HCT116 (cell line): ENCODE data around the gene DGKG. TPM values are rescaled to one million over a fixed set of nuclear protein-coding genes. Genes with fewer than 3 reads are reported as not detected.

Experiments used
- ATAC-seq: fragments of 200-7000 bp; cut with Tn5 transposase; 2 replicates; pipeline ENCODE4 v1.9.1; 2020; ENCODE audit warnings: mild to moderate bottlenecking, moderate library complexity
- BruUV-seq: library from RNA; stranded (reverse); fragments of 400-500 nt; replicated peaks from 2 replicates; lab custom pipeline; 2021; lab: Mats Ljungman, UMichigan
- CTCF ChIA-PET: fragments of 300-600 bp; sonication (Branson Sonifier 250); formaldehyde crosslinking; loops from one replicate; lab custom pipeline; 2021; ENCODE audit warnings: antibody characterized with exemption; lab: Charles Lee
- POLR2A ChIA-PET: fragments of 300-600, 350-600 bp; sonication (Branson Sonifier 250); formaldehyde crosslinking; loops from one replicate; lab custom pipeline; 2021; ENCODE audit warnings: antibody characterized with exemption; lab: Charles Lee
- RAD21 ChIA-PET, 2 experiments: fragments of 300-600 bp; sonication (Branson Sonifier 250); formaldehyde crosslinking; loops; one replicate each; lab custom pipeline; 2023; ENCODE audit warnings: low total read pairs in 2 of 2; ENCODE audit not compliant: uncharacterized antibody in 2 of 2, unreplicated experiment in 2 of 2, low non-redundant PET in 1 of 2; lab: Charles Lee
- DNase-seq: peaks from one replicate; pipeline ENCODE4 v3.0.0-alpha.2; 2010; ENCODE audit warnings: low read depth, low spot score
- H2AFZ ChIP-seq: fragments of 200-600 bp; shearing (Covaris generic), sonication (generic); 2 replicates; pipeline ENCODE4 v1.6.1; 2017; ENCODE audit warnings: low read depth, mixed run types, mixed read lengths, antibody characterized with exemption, low read length; ENCODE audit not compliant: poor library complexity, severe bottlenecking
- H3K27ac ChIP-seq: 2 replicates; pipeline ENCODE4 v1.5.1; 2012; ENCODE audit warnings: low read depth, low read length
- H3K27me3 ChIP-seq: fragments of 200-600 bp; sonication (generic); 2 replicates; pipeline ENCODE4 v1.6.1; 2016; ENCODE audit warnings: mixed run types, low read length, mixed read lengths; ENCODE audit not compliant: insufficient read depth
- H3K36me3 ChIP-seq, 2 experiments: fragments of 200-500 bp in 1 of 2; fragments of 200-600 bp in 1 of 2; sonication (Bioruptor generic) in 1 of 2; sonication (generic) in 1 of 2; 2 replicates each; pipeline versions ENCODE4 v1.5.1 to v1.6.1; 2014 to 2016; ENCODE audit warnings: low read length in 2 of 2, inconsistent platforms in 1 of 2, mixed read lengths in 1 of 2, mixed run types in 1 of 2; ENCODE audit not compliant: insufficient read depth in 2 of 2, control insufficient read depth in 1 of 2
- H3K4me1 ChIP-seq, 2 experiments: fragments of 200-600 bp in 1 of 2; sonication (generic) in 1 of 2; 2 replicates each; pipeline versions ENCODE4 v1.5.1 to v1.6.1; 2012 to 2017; ENCODE audit warnings: low read length in 2 of 2, inconsistent platforms in 1 of 2, mild to moderate bottlenecking in 1 of 2, mixed read lengths in 1 of 2, mixed run types in 1 of 2, moderate library complexity in 1 of 2; ENCODE audit not compliant: insufficient read depth in 2 of 2, control insufficient read depth in 1 of 2
- H3K4me2 ChIP-seq: fragments of 200-600 bp; sonication (generic); 2 replicates; pipeline ENCODE4 v1.6.1; 2017; ENCODE audit warnings: mixed run types, low read length, mixed read lengths
- H3K4me3 ChIP-seq, 2 experiments: fragments of 200-600 bp in 1 of 2; sonication (generic) in 1 of 2; replicated peaks in 1 of 2; 2 replicates each; pipeline ENCODE4 v1.5.1; 2011 to 2016; ENCODE audit warnings: low read length in 2 of 2, control low read depth in 1 of 2, low read depth in 1 of 2, mild to moderate bottlenecking in 1 of 2, mixed read lengths in 1 of 2, mixed run types in 1 of 2
- H3K79me2 ChIP-seq: fragments of 200-600 bp; sonication (generic); 2 replicates; pipeline ENCODE4 v1.6.1; 2017; ENCODE audit warnings: mild to moderate bottlenecking, mixed run types, low read length, moderate library complexity, mixed read lengths; ENCODE audit not compliant: insufficient read depth
- H3K9ac ChIP-seq: fragments of 200-600 bp; sonication (generic); 2 replicates; pipeline ENCODE4 v1.6.1; 2016; ENCODE audit warnings: low read length, mixed read lengths
- H3K9me2 ChIP-seq: fragments of 200-600 bp; sonication (generic), shearing (Covaris generic); 2 replicates; pipeline ENCODE4 v1.6.1; 2017; ENCODE audit warnings: mixed run types, mild to moderate bottlenecking, moderate library complexity; ENCODE audit not compliant: insufficient read depth
- H3K9me3 ChIP-seq, 2 experiments: fragments of 200-500 bp in 1 of 2; fragments of 200-600 bp in 1 of 2; sonication (Bioruptor generic) in 1 of 2; sonication (generic) in 1 of 2; 2 replicates each; pipeline ENCODE4 v1.6.1; 2014 to 2017; ENCODE audit warnings: low read length in 2 of 2, mixed read lengths in 2 of 2, inconsistent platforms in 1 of 2, low read depth in 1 of 2, mild to moderate bottlenecking in 1 of 2, mixed run types in 1 of 2, moderate library complexity in 1 of 2; ENCODE audit not compliant: control insufficient read depth in 1 of 2, insufficient read depth in 1 of 2
- H4K20me1 ChIP-seq: fragments of 200-600 bp; sonication (generic), shearing (Covaris generic); 2 replicates; pipeline ENCODE4 v1.6.1; 2017; ENCODE audit warnings: mixed run types, mild to moderate bottlenecking, moderate library complexity; ENCODE audit not compliant: insufficient read depth
- CEBPB ChIP-seq: IDR thresholded peaks from 2 replicates; pipeline ENCODE4 v1.6.1; 2012; ENCODE audit warnings: low read depth
- EGR1 ChIP-seq: IDR thresholded peaks from 2 replicates; pipeline ENCODE4 v1.6.1; 2012; ENCODE audit warnings: low read depth
- ELF1 ChIP-seq: IDR thresholded peaks from 2 replicates; pipeline ENCODE4 v1.6.1; 2012; ENCODE audit warnings: low read depth, borderline replicate concordance
- EZH2 ChIP-seq: fragments of 200-600 bp; sonication (generic); IDR thresholded peaks from 2 replicates; pipeline ENCODE4 v1.6.1; 2017; ENCODE audit warnings: antibody characterized with exemption, mixed run types
- FOSL1 ChIP-seq: IDR thresholded peaks from 2 replicates; pipeline ENCODE4 v1.6.1; 2012; ENCODE audit warnings: low read depth
- JUND ChIP-seq: IDR thresholded peaks from 2 replicates; pipeline ENCODE4 v1.6.1; 2012
- POLR2A ChIP-seq: IDR thresholded peaks from 2 replicates; pipeline ENCODE4 v1.7.0; 2011; ENCODE audit warnings: borderline replicate concordance; ENCODE audit not compliant: insufficient read depth, insufficient read length; ENCODE audit errors: extremely low read depth
- POLR2AphosphoS5 ChIP-seq: IDR thresholded peaks from 2 replicates; pipeline ENCODE4 v1.6.1; 2011; ENCODE audit warnings: mild to moderate bottlenecking, low read depth, low read length, moderate library complexity
- RAD21 ChIP-seq: IDR thresholded peaks from 2 replicates; pipeline ENCODE4 v1.6.1; 2012; ENCODE audit warnings: low read depth, mild to moderate bottlenecking
- SIN3A ChIP-seq: IDR thresholded peaks from 2 replicates; pipeline ENCODE4 v1.6.1; 2012; ENCODE audit warnings: low read depth
- SRF ChIP-seq: IDR thresholded peaks from 2 replicates; pipeline ENCODE4 v1.6.1; 2012; ENCODE audit warnings: low read depth
- TCF7L2 ChIP-seq: IDR thresholded peaks from 2 replicates; pipeline ENCODE4 v1.7.0; 2011; ENCODE audit warnings: borderline replicate concordance, inconsistent platforms; ENCODE audit not compliant: insufficient read depth, insufficient read length; ENCODE audit errors: extremely low read depth
- YY1 ChIP-seq: IDR thresholded peaks from 2 replicates; pipeline ENCODE4 v1.6.1; 2011; ENCODE audit warnings: low read length, low read depth, moderate library complexity, mild to moderate bottlenecking; ENCODE audit not compliant: insufficient replicate concordance; ENCODE audit errors: extremely low read depth
- ZBTB33 ChIP-seq: IDR thresholded peaks from 2 replicates; pipeline ENCODE4 v1.6.1; 2011; ENCODE audit warnings: mild to moderate bottlenecking, low read length, moderate library complexity; ENCODE audit not compliant: insufficient replicate concordance; ENCODE audit errors: extremely low read depth
- intact Hi-C: fragments of 100-400 bp; cut with micrococcal nuclease; formaldehyde crosslinking; loops from 2 replicates; pipeline ENCODE4 v1.10.0; 2022
- total RNA-seq: library from RNA; stranded (reverse); gene quantifications from one replicate; pipeline ENCODE4 v1.2.1, GENCODE V29; 2021; ENCODE audit not compliant: unreplicated experiment
- TF ChIP-seq, protein P1 (sequence below): IDR thresholded peaks from 2 replicates; pipeline ENCODE4 v1.6.1; 2012; ENCODE audit warnings: low read depth

Gene DGKG
- total RNA-seq, 1 experiment from 2014 or later = 4.8 TPM

DNA sequence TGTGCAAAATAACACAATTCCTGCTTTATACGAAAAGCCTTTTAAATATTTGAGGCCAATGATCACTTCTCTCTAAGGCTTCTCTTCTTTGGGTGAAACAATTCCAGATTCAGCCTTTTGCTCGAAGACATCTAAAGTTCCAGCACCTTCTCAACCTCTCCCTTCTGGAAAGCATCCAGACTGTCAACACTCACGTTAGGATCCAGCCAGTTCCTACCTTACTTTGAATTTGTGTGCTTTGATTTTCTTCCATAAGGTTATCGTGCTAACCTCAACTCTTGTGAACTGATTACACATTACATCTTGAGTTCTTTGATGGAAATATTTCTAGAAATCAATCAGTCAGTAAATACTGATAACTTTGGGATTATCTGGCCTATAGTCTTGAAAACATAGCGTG, 127.9 kb downstream of the DGKG start:
- Histone ChIP-seq H3K36me3 (no peaks in the 10 kb centered on the region), H3K4me2 (no peak overlapping the region), H3K27me3 (no peaks in the 10 kb centered on the region), H3K27ac (no peak overlapping the region), H4K20me1 (no peaks in the 10 kb centered on the region), H2AFZ (no peak overlapping the region), H3K79me2 (no peaks in the 10 kb centered on the region), H3K9me3 (no peaks in the 10 kb centered on the region), H3K4me1 (no peaks in the 10 kb centered on the region), H3K9ac (no peak overlapping the region), H3K4me3 (no peak overlapping the region), H3K9me2 (no peaks in the 10 kb centered on the region)
- intact Hi-C loops = no loop called here
- TF ChIP-seq, protein P1, sequence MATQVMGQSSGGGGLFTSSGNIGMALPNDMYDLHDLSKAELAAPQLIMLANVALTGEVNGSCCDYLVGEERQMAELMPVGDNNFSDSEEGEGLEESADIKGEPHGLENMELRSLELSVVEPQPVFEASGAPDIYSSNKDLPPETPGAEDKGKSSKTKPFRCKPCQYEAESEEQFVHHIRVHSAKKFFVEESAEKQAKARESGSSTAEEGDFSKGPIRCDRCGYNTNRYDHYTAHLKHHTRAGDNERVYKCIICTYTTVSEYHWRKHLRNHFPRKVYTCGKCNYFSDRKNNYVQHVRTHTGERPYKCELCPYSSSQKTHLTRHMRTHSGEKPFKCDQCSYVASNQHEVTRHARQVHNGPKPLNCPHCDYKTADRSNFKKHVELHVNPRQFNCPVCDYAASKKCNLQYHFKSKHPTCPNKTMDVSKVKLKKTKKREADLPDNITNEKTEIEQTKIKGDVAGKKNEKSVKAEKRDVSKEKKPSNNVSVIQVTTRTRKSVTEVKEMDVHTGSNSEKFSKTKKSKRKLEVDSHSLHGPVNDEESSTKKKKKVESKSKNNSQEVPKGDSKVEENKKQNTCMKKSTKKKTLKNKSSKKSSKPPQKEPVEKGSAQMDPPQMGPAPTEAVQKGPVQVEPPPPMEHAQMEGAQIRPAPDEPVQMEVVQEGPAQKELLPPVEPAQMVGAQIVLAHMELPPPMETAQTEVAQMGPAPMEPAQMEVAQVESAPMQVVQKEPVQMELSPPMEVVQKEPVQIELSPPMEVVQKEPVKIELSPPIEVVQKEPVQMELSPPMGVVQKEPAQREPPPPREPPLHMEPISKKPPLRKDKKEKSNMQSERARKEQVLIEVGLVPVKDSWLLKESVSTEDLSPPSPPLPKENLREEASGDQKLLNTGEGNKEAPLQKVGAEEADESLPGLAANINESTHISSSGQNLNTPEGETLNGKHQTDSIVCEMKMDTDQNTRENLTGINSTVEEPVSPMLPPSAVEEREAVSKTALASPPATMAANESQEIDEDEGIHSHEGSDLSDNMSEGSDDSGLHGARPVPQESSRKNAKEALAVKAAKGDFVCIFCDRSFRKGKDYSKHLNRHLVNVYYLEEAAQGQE = no peak
- TF ChIP-seq POLR2A = no peak
- TF ChIP-seq JUND = no peak
- TF ChIP-seq ELF1 = no peak
- TF ChIP-seq POLR2AphosphoS5 = no peak
- no peak for TF ChIP-seq TCF7L2
- TF ChIP-seq RAD21 = no peak
- no peak for TF ChIP-seq FOSL1
- no peak for TF ChIP-seq CEBPB
- TF ChIP-seq EZH2 = no peak
- TF ChIP-seq SRF = no peak
- no peak for TF ChIP-seq EGR1
- no peak for TF ChIP-seq YY1
- no peak for TF ChIP-seq SIN3A
- no peak for TF ChIP-seq ZBTB33
- CTCF ChIA-PET = no interaction called here
- DNase-seq (no peak), ATAC-seq (no peak)
- POLR2A ChIA-PET = no interaction called here
- RAD21 ChIA-PET = no interaction called here
- no TSS peak for BruUV-seq
